Limb (tissue), 2 donors: ENCODE data around the gene SOCS3.
"Not testable (repeated sequence)": the region's sequence is repeated elsewhere in the genome, so short reads cannot be mapped to it uniquely, and the experiment has no call there.

Source experiments
- DNase-seq, 2 donors: peaks; one replicate each; pipeline ENCODE4 v3.0.0-alpha.2; 2016; ENCODE audit errors: extremely low spot score in 2 of 2

Gene SOCS3

GRCh38 chr17:78309659-78310255, 50.1 kb downstream of the SOCS3 start:
- not testable (repeated sequence) for DNase-seq

GRCh38 chr17:78307887-78308638, 51.8 kb downstream of the SOCS3 start:
- no peak for DNase-seq

GRCh38 chr17:78306913-78307312, 53.0 kb downstream of the SOCS3 start:
- no peak for DNase-seq
